Right atrium auricular region (tissue), 2 donors: ENCODE data around the gene LYPLAL1. TPM values are rescaled to one million over a fixed set of nuclear protein-coding genes. Genes with fewer than 3 reads are reported as not detected.

Source experiments
- DNase-seq: peaks from one replicate; pipeline ENCODE4 v3.0.0-alpha.2; 2019; ENCODE audit warnings: low spot score
- H3K27ac ChIP-seq, 2 donors: fragments of 200-600 bp; sonication (generic); 1 replicate in 1 of 2; 2 replicates in 1 of 2; pipeline ENCODE4 v1.5.1; 2016 to 2019
- H3K27me3 ChIP-seq, 2 donors: fragments of 200-600 bp; sonication (generic); one replicate each; pipeline versions ENCODE4 v1.5.1 to v1.6.0; 2017 to 2019
- H3K36me3 ChIP-seq: fragments of 200-600 bp; sonication (generic); one replicate; pipeline ENCODE4 v1.5.1; 2016
- H3K4me1 ChIP-seq, 2 donors: fragments of 200-600 bp; sonication (generic); one replicate each; pipeline versions ENCODE4 v1.5.1 to v1.6.0; 2017 to 2019
- H3K4me3 ChIP-seq, 2 donors: fragments of 200-600 bp; sonication (generic); 1 replicate in 1 of 2; 2 replicates in 1 of 2; pipeline ENCODE4 v1.5.1; 2017 to 2019; ENCODE audit warnings: mild to moderate bottlenecking in 1 of 2, moderate library complexity in 1 of 2
- H3K9me3 ChIP-seq, 2 donors: fragments of 200-600 bp; sonication (generic); one replicate each; pipeline ENCODE4 v1.5.1; 2019
- CTCF ChIP-seq, 2 donors: fragments of 200-600 bp; sonication (generic); IDR thresholded peaks; one replicate each; pipeline ENCODE4 v1.5.1; 2019; ENCODE audit warnings: antibody characterized with exemption in 2 of 2
- total RNA-seq, 2 donors: library from RNA; depleted of rRNA; stranded (reverse); fragments of >200 nt; gene quantifications; one replicate each; pipeline ENCODE4 v1.1.0, GENCODE V29; 2016

The LYPLAL1 gene
- total RNA-seq, 2 donors from 2014 or later: 32.6 to 35.9 TPM

GRCh38 chr1:219257751-219258150, 84.1 kb downstream of the LYPLAL1 start:
- TF ChIP-seq CTCF (IDR thresholded peaks at IDR 0.05): no peak
- no peaks in the 10 kb centered on the region for H3K4me1 ChIP-seq
- no peak overlapping the region for H3K4me3 ChIP-seq
- no peaks in the 10 kb centered on the region for H3K27me3 ChIP-seq
- no peaks in the 10 kb centered on the region for H3K36me3 ChIP-seq
- H3K27ac ChIP-seq: no peak overlapping the region
- DNase-seq: no peak
- peaks cover 0 to 13% of the 10 kb centered on the region in 2 donors for H3K9me3 ChIP-seq

- TF ChIP-seq CTCF (IDR thresholded peaks at IDR 0.05): no peak
- H3K4me3 ChIP-seq: no peak overlapping the region
- DNase-seq: no peak
- H3K4me1 ChIP-seq: no peaks in the 10 kb centered on the region
- H3K36me3 ChIP-seq: no peaks in the 10 kb centered on the region
- H3K27ac ChIP-seq: no peak overlapping the region
- no peaks in the 10 kb centered on the region for H3K27me3 ChIP-seq
- H3K9me3 ChIP-seq: peaks cover 0 to 13% of the 10 kb centered on the region in 2 donors
Observed at GRCh38 chr1:219261454-219261853, 87.8 kb downstream of the LYPLAL1 start.
